Psoas muscle (tissue), 8 donors: ENCODE results near the gene STAT3. TPM values are rescaled to one million over a fixed set of nuclear protein-coding genes. Genes with fewer than 3 reads are reported as not detected.

Experiments used
- ATAC-seq, 4 donors: fragments of 200-7000 bp; cut with Tn5 transposase; one replicate each; pipeline ENCODE4 v1.9.1; 2020; ENCODE audit warnings: moderate library complexity in 3 of 4, mild to moderate bottlenecking in 2 of 4
- DNase-seq, 2 donors: peaks; one replicate each; pipeline ENCODE4 v3.0.0-alpha.2; 2020
- H3K27ac ChIP-seq: fragments of 200-600 bp; one replicate; pipeline ENCODE4 v1.8.0; 2022
- H3K27me3 ChIP-seq, 3 donors: fragments of 200-600 bp in 1 of 3; one replicate each; pipeline versions ENCODE4 v1.6.1 to v1.8.0; 2013 to 2022; ENCODE audit warnings: low read length in 2 of 3, mild to moderate bottlenecking in 2 of 3, moderate library complexity in 1 of 3; ENCODE audit not compliant: insufficient read depth in 3 of 3
- H3K36me3 ChIP-seq, 2 donors: fragments of 200-600 bp in 1 of 2; one replicate each; pipeline versions ENCODE4 v1.6.1 to v1.8.0; 2013 to 2022; ENCODE audit warnings: low read depth in 1 of 2, mild to moderate bottlenecking in 1 of 2, moderate library complexity in 1 of 2; ENCODE audit not compliant: insufficient read depth in 1 of 2
- H3K4me1 ChIP-seq: fragments of 200-600 bp; one replicate; pipeline ENCODE4 v1.8.0; 2022
- H3K4me3 ChIP-seq: fragments of 200-600 bp; one replicate; pipeline ENCODE4 v1.8.0; 2022; ENCODE audit warnings: mild to moderate bottlenecking
- H3K9me3 ChIP-seq: fragments of 200-600 bp; one replicate; pipeline ENCODE4 v1.8.0; 2022
- CTCF ChIP-seq: fragments of 200-600 bp; IDR thresholded peaks from one replicate; pipeline ENCODE4 v1.8.0; 2022; ENCODE audit warnings: antibody characterized with exemption
- WGBS, 3 donors: extraction: QIAGEN DNeasy Blood & Tissue Kit; methylation state at CpG; one replicate each; pipeline versions ENCODE4 v1.1.6 to v1.1.7; 2013; 5-methylcytosine and 5-hydroxymethylcytosine counted together
- intact Hi-C, 2 donors: fragments of 100-400 bp; cut with DNase I; formaldehyde crosslinking; loops; one replicate each; pipeline versions ENCODE4 v1.11.0 to v1.14.2; 2022
- polyA plus RNA-seq, 3 donors: library from polyadenylated mRNA; stranded (reverse); fragments of 200-250 nt; gene quantifications; one replicate each; pipeline ENCODE4 v1.2.3, GENCODE V29; 2013
- total RNA-seq, 4 donors: library from RNA; stranded (reverse); fragmentation: NEBNext Ultra II Directional in 2 of 4; extraction: Animal tissue kit (Norgen Biotek cat#: 25700) in 2 of 4; gene quantifications; one replicate each; pipeline versions ENCODE4 v1.2.1 to v1.2.4, GENCODE V29; 2021 to 2023
- donor health status: healthy with polysubstance abuse.
- donor health status: DM: no; HTN: no; CAD: no; lungs with moderate emphysema.
- donor health status: Bipolar disorder and iron deficiency.
- donor health status: healthy.
- donor health status: DM: yes; HTN: yes; CAD: no.
- donor health status: DM: no; HTN: no; CAD: no.
- donor health status: DM: no; HTN: no; CAD: no.
- donor health status: DM: yes; HTN: yes; CAD: no.

Gene STAT3
- total and polyA plus RNA-seq, 7 donors, result 67.3 to 279 (median 111) TPM

DNA sequence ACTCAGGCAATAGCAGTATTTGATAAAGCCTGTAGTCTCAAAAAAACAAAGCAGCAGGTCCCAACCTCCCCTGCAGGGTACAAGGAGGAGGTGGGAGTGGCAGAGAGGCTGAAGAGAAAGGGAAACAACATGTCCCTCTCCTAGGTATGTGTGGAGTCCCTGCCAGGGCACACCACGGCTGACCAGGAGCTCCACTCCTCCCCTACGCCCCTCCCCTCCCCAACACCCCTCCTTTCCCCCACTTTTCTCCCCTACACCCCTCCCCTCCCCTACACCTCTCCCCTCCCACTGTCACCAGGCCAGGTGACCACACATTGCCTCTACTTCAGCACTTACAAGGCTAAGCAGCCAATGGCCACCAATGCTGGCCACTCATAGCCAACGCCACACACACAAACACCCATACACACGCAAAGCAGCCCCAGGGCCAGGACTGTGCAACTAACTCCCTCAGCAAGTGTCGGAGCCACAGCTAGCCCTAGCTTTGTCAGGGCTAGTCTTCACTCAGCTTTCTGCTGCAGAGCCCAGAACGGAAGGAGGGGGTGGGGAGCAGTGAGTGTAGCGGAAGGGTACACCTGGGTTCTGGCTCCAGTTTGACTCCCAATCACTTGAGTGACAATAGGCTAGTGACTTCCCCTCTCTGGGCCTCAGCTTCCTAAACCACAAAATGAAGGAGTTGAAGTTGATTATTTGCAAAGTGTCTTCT lies 26.6 kb upstream of the STAT3 start:
- Histone ChIP-seq H3K4me1 (peaks cover 77% of the 10 kb centered on the region), H3K27ac (peak overlapping the region; percentile 69), H3K4me3 (peak overlapping the region; percentile 35), H3K36me3 (peaks cover 0 to 13% of the 10 kb centered on the region in 2 donors), H3K27me3 (no peaks in the 10 kb centered on the region), H3K9me3 (no peaks in the 10 kb centered on the region)
- ATAC-seq, result peak in 1 of 4 donors; percentile 12
- intact Hi-C loops, result no loop called here
- 60 to 68% (median 64%) methylated on average over 7 of the region's 7 CpGs for WGBS, 3 donors
- peak in 1 of 2 donors; percentile 52 for DNase-seq
- no peak for TF ChIP-seq CTCF

DNA sequence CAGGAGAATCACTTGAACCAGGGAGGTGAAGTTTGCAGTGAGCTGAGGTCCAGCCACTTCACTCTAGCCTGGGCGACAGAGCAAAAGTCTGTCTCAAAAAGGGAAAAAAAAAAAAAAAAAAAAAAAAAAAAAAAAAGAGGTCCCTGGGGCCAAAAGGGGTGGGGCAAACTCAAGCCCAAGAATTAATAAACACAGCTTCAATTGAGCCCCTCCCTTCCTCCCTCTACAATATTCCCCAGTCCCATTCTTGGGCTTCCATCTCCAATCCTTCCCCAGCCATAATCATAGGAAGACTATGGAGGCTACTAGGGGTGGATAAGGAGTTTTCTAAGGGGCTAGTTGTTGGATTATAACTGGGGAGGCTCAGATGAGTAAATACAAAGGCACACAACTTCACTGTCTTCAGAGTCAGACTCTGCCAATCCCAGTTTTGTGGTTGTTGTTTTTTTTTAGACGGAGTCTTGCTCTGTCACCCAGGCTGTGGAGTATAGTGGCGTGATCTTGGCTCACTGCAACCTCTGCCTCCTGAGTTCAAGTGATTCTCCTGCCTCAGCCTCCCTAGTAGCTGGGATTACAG lies 25.3 kb upstream of the STAT3 start:
- ATAC-seq (no peak), DNase-seq (no peak)
- H3K27me3 ChIP-seq, result no peaks in the 10 kb centered on the region
- H3K36me3 ChIP-seq, result peaks cover 0 to 10% of the 10 kb centered on the region in 2 donors
- 61 to 80% (median 66%) methylated on average over 3 of the region's 3 CpGs for WGBS, 3 donors
- H3K9me3 ChIP-seq, result no peaks in the 10 kb centered on the region
- peak overlapping the region; percentile 69 for H3K27ac ChIP-seq
- TF ChIP-seq CTCF, result no peak
- H3K4me3 ChIP-seq, result no peak overlapping the region
- intact Hi-C loops, result no loop called here
- H3K4me1 ChIP-seq, result peaks cover 78% of the 10 kb centered on the region

DNA sequence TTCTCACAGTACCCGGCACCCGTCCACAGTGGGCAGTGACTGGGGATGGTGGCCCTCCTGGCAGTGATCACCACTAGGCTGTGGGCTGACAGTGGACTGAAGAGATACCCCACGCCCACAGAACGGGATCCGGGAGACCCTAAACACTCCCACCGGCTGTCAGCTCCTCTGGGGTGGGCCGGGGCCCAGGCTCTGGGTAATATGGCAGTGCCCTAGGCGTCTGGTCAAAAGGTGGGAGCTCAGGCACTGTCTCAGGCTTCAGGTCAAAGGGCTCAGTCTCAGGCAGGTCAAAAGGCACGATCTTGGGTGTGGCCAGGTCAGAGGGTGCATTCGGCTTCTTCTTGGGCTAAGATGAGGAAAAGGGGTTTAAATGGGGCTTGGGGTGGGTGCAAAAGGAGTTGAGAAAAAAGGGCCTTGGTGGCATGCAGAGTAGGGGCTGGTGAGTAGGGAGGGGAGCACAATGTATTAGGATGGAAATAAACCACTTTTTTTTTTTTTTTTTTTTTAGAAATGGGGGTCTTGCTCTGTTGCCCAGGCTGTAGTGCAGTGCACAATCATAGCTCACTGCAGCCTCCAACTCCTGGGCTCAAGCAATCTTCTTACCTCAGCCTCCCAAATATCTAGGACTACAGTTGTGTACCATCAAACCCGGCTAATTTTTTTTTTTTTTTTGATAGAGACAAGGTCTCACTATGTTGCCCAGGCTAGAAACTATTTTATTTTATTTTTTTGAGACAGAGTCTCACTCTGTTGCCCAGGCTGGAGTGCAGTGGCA lies 23.9 kb upstream of the STAT3 start:
- DNase-seq, result no peak
- 47 to 59% (median 48%) methylated on average over 11 of the region's 11 CpGs for WGBS, 3 donors
- peak overlapping the region; percentile 90 for H3K27ac ChIP-seq
- H3K4me1 ChIP-seq, result peaks cover 79% of the 10 kb centered on the region
- no peaks in the 10 kb centered on the region for H3K9me3 ChIP-seq
- TF ChIP-seq CTCF, result no peak
- intact Hi-C loops, result no loop called here
- H3K4me3 ChIP-seq, result peak overlapping the region; percentile 24
- H3K27me3 ChIP-seq, result no peaks in the 10 kb centered on the region
- ATAC-seq, result no peak
- H3K36me3 ChIP-seq, result peaks cover 0 to 4% of the 10 kb centered on the region in 2 donors

GRCh38 chr17:42411361-42411760 lies 23.1 kb upstream of the STAT3 start:
- Histone ChIP-seq H3K27ac (peak overlapping the region; percentile 90), H3K4me3 (peak overlapping the region; percentile 24), H3K36me3 (peaks cover 0 to 4% of the 10 kb centered on the region in 2 donors), H3K27me3 (no peaks in the 10 kb centered on the region), H3K9me3 (no peaks in the 10 kb centered on the region), H3K4me1 (peaks cover 79% of the 10 kb centered on the region)
- ATAC-seq (no peak), DNase-seq (no peak)
- WGBS, 3 donors, result 34 to 42% (median 37%) methylated on average over 4 of the region's 4 CpGs
- no peak for TF ChIP-seq CTCF
- intact Hi-C loops, result no loop called here
